HepG2 (cell line): ENCODE measurements around the gene OXGR1. TPM values are rescaled to one million over a fixed set of nuclear protein-coding genes. Genes with fewer than 3 reads are reported as not detected.

Source experiments
- ATAC-seq: fragments of 200-7000 bp; cut with Tn5 transposase; 3 replicates; pipeline ENCODE4 v1.9.1; 2020; ENCODE audit warnings: mild to moderate bottlenecking, moderate library complexity
- BruUV-seq: library from RNA; stranded (reverse); fragments of 400-500 nt; replicated peaks from 2 replicates; lab custom pipeline; 2021; lab: Mats Ljungman, UMichigan
- CTCF ChIA-PET: fragments of 300-600 bp; formaldehyde crosslinking; extraction: SDS; loops from one replicate; lab custom pipeline; 2021; ENCODE audit warnings: low total read pairs, inconsistent platforms, low intra/inter-chr PET ratio; lab: Yijun Ruan, JAX
- POLR2A ChIA-PET: fragments of 350-600 bp; sonication (Branson Sonifier 250); formaldehyde crosslinking; loops from one replicate; lab custom pipeline; 2020; ENCODE audit warnings: antibody characterized with exemption, inconsistent platforms; lab: Yijun Ruan, JAX
- DNase-seq: peaks from one replicate; pipeline ENCODE4 v3.0.0-alpha.2; 2015; ENCODE audit warnings: low spot score
- FAIRE-seq: peaks from 3 replicates; lab custom pipeline; 2011; peaks lifted over from hg19 to GRCh38; lab: Jason Lieb, UNC
- H2AFZ ChIP-seq: one replicate; pipeline ENCODE4 v1.6.1; 2011; ENCODE audit warnings: low read length, inconsistent platforms
- H3K27ac ChIP-seq: fragments of 300-600 bp; 3 replicates; pipeline ENCODE4 v1.8.0; 2011; ENCODE audit warnings: mixed run types, mild to moderate bottlenecking, mixed read lengths, low read length, inconsistent platforms; ENCODE audit not compliant: insufficient read depth; ENCODE audit errors: extremely low read length
- H3K27me3 ChIP-seq, 2 experiments: fragments of 200-600 bp in 1 of 2; 2 replicates in 1 of 2; 3 replicates in 1 of 2; pipeline versions ENCODE4 v1.6.0 to v1.8.0; 2011; ENCODE audit warnings: low read length in 2 of 2, mild to moderate bottlenecking in 2 of 2, moderate library complexity in 2 of 2, inconsistent platforms in 1 of 2; ENCODE audit not compliant: insufficient read depth in 2 of 2, control insufficient read depth in 1 of 2
- H3K36me3 ChIP-seq, 2 experiments: fragments of 200-600 bp in 1 of 2; replicated peaks in 1 of 2; 2 replicates in 1 of 2; 3 replicates in 1 of 2; pipeline versions ENCODE4 v1.5.1 to v1.8.0; 2011; ENCODE audit warnings: low read length in 2 of 2, inconsistent platforms in 1 of 2; ENCODE audit not compliant: insufficient read depth in 2 of 2, control insufficient read depth in 1 of 2
- H3K4me1 ChIP-seq: 2 replicates; pipeline ENCODE4 v1.5.1; 2012; ENCODE audit warnings: low read length, inconsistent platforms; ENCODE audit not compliant: insufficient read depth
- H3K4me2 ChIP-seq: 2 replicates; pipeline ENCODE4 v1.6.0; 2011; ENCODE audit warnings: low read depth, low read length, inconsistent platforms
- H3K4me3 ChIP-seq, 3 experiments: fragments of 200-600 bp in 1 of 3; sonication (generic), shearing (Covaris generic) in 1 of 3; replicated peaks in 1 of 3; 2 replicates each; pipeline ENCODE4 v1.5.1; 2011 to 2016; ENCODE audit warnings: low read length in 3 of 3, inconsistent platforms in 2 of 3, low read depth in 2 of 3, mild to moderate bottlenecking in 2 of 3, control low read depth in 1 of 3, mixed read lengths in 1 of 3; ENCODE audit not compliant: insufficient read depth in 1 of 3
- H3K79me2 ChIP-seq: one replicate; pipeline ENCODE4 v1.6.1; 2011; ENCODE audit warnings: low read length, inconsistent platforms; ENCODE audit not compliant: insufficient read depth
- H3K9ac ChIP-seq: 2 replicates; pipeline ENCODE4 v1.6.0; 2011; ENCODE audit warnings: mild to moderate bottlenecking, low read depth, low read length, inconsistent platforms; ENCODE audit not compliant: insufficient read depth
- H3K9me3 ChIP-seq: 2 replicates; pipeline ENCODE4 v1.5.1; 2012; ENCODE audit warnings: mild to moderate bottlenecking, low read length
- H4K20me1 ChIP-seq: 2 replicates; pipeline ENCODE4 v1.6.0; 2011; ENCODE audit warnings: inconsistent platforms, mild to moderate bottlenecking, low read length, moderate library complexity; ENCODE audit not compliant: insufficient read depth
- E2F1 ChIP-seq: sonication (generic); formaldehyde crosslinking; IDR thresholded peaks from 2 replicates; pipeline ENCODE4 v1.5.0; 2020; ENCODE audit warnings: missing genetic modification reagents
- JUND ChIP-seq: sonication (generic); formaldehyde crosslinking; IDR thresholded peaks from 2 replicates; pipeline ENCODE4 v1.8.0; 2022; ENCODE audit warnings: mild to moderate bottlenecking, missing genetic modification reagents
- KLF9 ChIP-seq: IDR thresholded peaks from 2 replicates; pipeline ENCODE4 v1.6.1; 2016; ENCODE audit warnings: low read depth
- MBD4 ChIP-seq: IDR thresholded peaks from 2 replicates; pipeline ENCODE4 v1.6.1; 2012; ENCODE audit warnings: low read length, inconsistent platforms, borderline replicate concordance
- RARG ChIP-seq: sonication (generic); formaldehyde crosslinking; IDR thresholded peaks from 2 replicates; pipeline ENCODE4 v1.4.0; 2020; ENCODE audit warnings: low read depth, mild to moderate bottlenecking, missing genetic modification reagents
- SIN3B ChIP-seq: fragments of 150-350 bp; IDR thresholded peaks from 2 replicates; pipeline ENCODE4 v1.6.1; 2014; ENCODE audit warnings: low read length
- TFAP4 ChIP-seq: sonication (generic); IDR thresholded peaks from 2 replicates; pipeline ENCODE4 v1.6.1; 2016; ENCODE audit warnings: low read depth, borderline replicate concordance
- ZNF121 ChIP-seq: sonication (generic); formaldehyde crosslinking; IDR thresholded peaks from 2 replicates; pipeline ENCODE4 v1.5.0; 2020; ENCODE audit warnings: mild to moderate bottlenecking, missing genetic modification reagents
- ZNF138 ChIP-seq: sonication (generic); formaldehyde crosslinking; IDR thresholded peaks from 2 replicates; pipeline ENCODE4 v1.5.0; 2020; ENCODE audit warnings: mild to moderate bottlenecking, low read depth, missing genetic modification reagents
- ZNF263 ChIP-seq: sonication (generic); formaldehyde crosslinking; IDR thresholded peaks from 2 replicates; pipeline ENCODE4 v1.4.0; 2020; ENCODE audit warnings: missing genetic modification reagents
- WGBS: methylation state at CpG from one replicate; pipeline ENCODE4 v1.1.6; 2017; ENCODE audit warnings: low lambda C conversion rate; 5-methylcytosine and 5-hydroxymethylcytosine counted together
- in situ Hi-C: cut with HindIII; loops from 2 replicates; pipeline ENCODE4 v1.10.0; 2017; ENCODE audit warnings: low pct_unique_long_range_greater_than_20kb; ENCODE audit not compliant: extremely low pct_ligation_motif_present
- intact Hi-C: fragments of 100-400 bp; cut with micrococcal nuclease; formaldehyde crosslinking; loops from one replicate; pipeline ENCODE4 v1.10.0; 2022; ENCODE audit not compliant: unreplicated experiment
- polyA plus RNA-seq, 8 experiments: library from polyadenylated mRNA; depleted of rRNA in 3 of 8; stranded (reverse) in 7 of 8; unstranded in 1 of 8; fragments of >200 nt; fragmentation: Illumina TruSeq in 4 of 8; extraction: Trizol in 4 of 8; gene quantifications; 2 replicates each; pipeline versions ENCODE4 v1.2.1 to v1.2.3, GENCODE V29; 2011 to 2016; ENCODE audit warnings: low read depth in 4 of 8, missing spikeins in 1 of 8, mixed read lengths in 1 of 8; ENCODE audit not compliant: insufficient read depth in 1 of 8
- total RNA-seq, 5 experiments: library from RNA; depleted of rRNA; stranded (reverse); fragments of >200 nt; fragmentation: Illumina TruSeq; extraction: Trizol; gene quantifications; 2 replicates each; pipeline ENCODE4 v1.2.3, GENCODE V29; 2016; ENCODE audit warnings: low read depth in 1 of 5
- TF ChIP-seq, protein P1 (sequence below): sonication (generic); formaldehyde crosslinking; IDR thresholded peaks from 2 replicates; pipeline ENCODE4 v1.4.0; 2020; ENCODE audit warnings: mild to moderate bottlenecking, missing genetic modification reagents
- TF ChIP-seq, protein P2 (sequence below): sonication (generic); formaldehyde crosslinking; IDR thresholded peaks from 2 replicates; pipeline ENCODE4 v1.5.1; 2020; ENCODE audit warnings: missing genetic modification reagents, mild to moderate bottlenecking, borderline replicate concordance
- TF ChIP-seq, protein P3 (sequence below): sonication (generic); formaldehyde crosslinking; IDR thresholded peaks from 2 replicates; pipeline ENCODE4 v1.8.1; 2023; ENCODE audit warnings: mild to moderate bottlenecking, inconsistent platforms, moderate library complexity, missing genetic modification reagents, borderline replicate concordance

Gene OXGR1
- total and polyA plus RNA-seq, 2 of the 13 experiments (the other 11 are each of a cell fraction or from before 2014, with no cell fraction given) = not detected

- ATAC-seq (no peak), FAIRE-seq (no peak), DNase-seq (no peak)
- Histone ChIP-seq H4K20me1 (no peaks in the 10 kb centered on the region), H3K27me3 (no peaks in the 10 kb centered on the region; a peak in 2 of 5 replicates), H3K36me3 (no peaks in the 10 kb centered on the region), H3K4me3 (no peak overlapping the region), H3K4me2 (no peak overlapping the region), H3K9me3 (no peaks in the 10 kb centered on the region), H3K9ac (no peak overlapping the region), H3K27ac (no peak overlapping the region), H3K4me1 (0 out of 2 replicates have a peak, but pooled peaks cover 7% of the 10 kb centered on the region), H2AFZ (no peak overlapping the region), H3K79me2 (no peaks in the 10 kb centered on the region)
- intact Hi-C loops (no loop called here), in situ Hi-C loops (loop anchor here (10.0 to 25.0 kb wide), 3 partner anchors 823 to 1781 kb away; no protein-coding TSS in a partner anchor)
- CTCF ChIA-PET = interaction anchor here (1.8 to 2.3 kb wide), 2 partner anchors 145 to 948 kb away, joined by 9 to 15 read pairs; no protein-coding TSS in a partner anchor
- no TSS peak for BruUV-seq
- POLR2A ChIA-PET = no interaction called here
- WGBS = 0% methylated on average over 2 of the region's 2 CpGs
- TF ChIP-seq E2F1 (CRISPR knock-in tag) (no peak), ZNF263 (no peak), SIN3B (no peak), RARG (CRISPR knock-in tag) (no peak), ZNF138 (CRISPR knock-in tag) (no peak), JUND (CRISPR knock-in tag) (no peak), MBD4 (no peak), ZNF121 (CRISPR knock-in tag) (no peak), KLF9 (CRISPR knock-in tag) (no peak), TFAP4 (no peak)
- TF ChIP-seq, protein P1, sequence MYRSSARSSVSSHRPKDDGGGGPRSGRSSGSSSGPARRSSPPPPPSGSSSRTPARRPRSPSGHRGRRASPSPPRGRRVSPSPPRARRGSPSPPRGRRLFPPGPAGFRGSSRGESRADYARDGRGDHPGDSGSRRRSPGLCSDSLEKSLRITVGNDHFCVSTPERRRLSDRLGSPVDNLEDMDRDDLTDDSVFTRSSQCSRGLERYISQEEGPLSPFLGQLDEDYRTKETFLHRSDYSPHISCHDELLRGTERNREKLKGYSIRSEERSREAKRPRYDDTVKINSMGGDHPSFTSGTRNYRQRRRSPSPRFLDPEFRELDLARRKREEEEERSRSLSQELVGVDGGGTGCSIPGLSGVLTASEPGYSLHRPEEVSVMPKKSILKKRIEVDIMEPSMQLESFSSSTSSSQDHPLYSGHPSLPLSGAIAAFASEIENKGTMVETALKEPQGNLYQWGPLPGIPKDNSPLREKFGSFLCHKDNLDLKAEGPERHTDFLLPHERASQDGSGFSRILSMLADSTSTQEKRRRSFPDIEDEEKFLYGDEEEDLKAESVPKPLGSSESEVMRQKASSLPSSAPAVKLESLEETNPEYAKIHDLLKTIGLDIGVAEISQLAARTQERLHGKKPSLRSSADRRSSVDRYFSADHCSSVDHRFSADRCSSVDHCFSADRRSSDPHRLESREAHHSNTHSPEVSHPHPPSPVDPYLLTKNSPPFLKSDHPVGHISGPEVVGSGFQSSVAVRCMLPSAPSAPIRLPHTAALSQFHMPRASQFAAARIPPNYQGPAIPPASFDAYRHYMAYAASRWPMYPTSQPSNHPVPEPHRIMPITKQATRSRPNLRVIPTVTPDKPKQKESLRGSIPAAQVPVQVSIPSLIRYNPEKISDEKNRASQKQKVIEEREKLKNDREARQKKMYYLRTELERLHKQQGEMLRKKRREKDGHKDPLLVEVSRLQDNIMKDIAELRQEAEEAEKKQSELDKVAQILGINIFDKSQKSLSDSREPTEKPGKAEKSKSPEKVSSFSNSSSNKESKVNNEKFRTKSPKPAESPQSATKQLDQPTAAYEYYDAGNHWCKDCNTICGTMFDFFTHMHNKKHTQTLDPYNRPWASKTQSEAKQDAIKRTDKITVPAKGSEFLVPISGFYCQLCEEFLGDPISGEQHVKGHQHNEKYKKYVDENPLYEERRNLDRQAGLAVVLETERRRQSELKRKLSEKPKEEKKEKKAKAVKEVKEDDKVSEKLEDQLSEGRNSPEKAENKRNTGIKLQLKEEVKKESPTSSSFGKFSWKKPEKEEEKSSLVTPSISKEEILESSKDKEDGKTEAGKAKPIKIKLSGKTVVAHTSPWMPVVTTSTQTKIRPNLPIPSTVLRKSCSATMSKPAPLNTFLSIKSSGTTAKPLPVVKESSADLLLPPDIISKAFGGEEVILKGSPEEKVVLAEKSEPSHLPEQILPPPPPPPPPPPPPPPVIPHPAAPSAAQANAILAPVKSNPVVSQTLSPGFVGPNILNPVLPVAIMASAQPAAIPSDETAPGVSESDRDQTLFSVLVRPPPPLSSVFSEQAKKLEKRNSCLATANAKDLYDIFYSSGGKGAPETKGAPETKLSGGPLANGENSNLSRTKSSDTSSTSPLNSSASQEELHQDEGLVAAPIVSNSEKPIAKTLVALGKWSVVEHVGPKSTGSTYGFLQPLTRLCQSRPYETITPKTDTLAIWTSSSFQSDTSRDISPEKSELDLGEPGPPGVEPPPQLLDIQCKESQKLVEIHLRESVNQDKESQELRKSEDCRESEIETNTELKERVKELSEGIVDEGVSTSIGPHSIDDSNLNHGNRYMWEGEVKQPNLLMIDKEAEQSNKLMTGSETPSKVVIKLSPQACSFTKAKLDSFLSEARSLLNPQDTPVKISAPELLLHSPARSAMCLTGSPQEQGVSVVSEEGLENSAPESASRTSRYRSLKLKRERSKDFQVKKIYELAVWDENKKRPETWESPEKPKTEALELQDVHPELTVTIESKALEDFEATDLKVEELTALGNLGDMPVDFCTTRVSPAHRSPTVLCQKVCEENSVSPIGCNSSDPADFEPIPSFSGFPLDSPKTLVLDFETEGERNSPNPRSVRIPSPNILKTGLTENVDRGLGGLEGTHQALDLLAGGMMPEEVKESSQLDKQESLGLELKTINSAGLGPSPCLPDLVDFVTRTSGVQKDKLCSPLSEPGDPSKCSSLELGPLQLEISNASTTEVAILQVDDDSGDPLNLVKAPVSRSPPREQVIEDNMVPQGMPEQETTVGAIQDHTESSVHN = no peak
- TF ChIP-seq, protein P2, sequence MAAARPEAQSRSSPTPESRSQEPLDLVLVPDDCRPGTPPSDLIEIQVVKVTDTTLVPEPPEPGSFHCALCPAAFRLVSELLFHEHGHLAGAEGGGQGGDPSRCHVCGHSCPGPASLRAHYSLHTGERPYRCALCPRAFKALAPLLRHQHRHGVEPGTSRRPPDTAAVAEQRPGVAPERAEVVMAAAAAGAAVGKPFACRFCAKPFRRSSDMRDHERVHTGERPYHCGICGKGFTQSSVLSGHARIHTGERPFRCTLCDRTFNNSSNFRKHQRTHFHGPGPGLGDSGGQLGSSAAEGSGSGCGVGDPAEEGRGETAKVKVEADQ (CRISPR knock-in tag) = no peak
- TF ChIP-seq, protein P3, sequence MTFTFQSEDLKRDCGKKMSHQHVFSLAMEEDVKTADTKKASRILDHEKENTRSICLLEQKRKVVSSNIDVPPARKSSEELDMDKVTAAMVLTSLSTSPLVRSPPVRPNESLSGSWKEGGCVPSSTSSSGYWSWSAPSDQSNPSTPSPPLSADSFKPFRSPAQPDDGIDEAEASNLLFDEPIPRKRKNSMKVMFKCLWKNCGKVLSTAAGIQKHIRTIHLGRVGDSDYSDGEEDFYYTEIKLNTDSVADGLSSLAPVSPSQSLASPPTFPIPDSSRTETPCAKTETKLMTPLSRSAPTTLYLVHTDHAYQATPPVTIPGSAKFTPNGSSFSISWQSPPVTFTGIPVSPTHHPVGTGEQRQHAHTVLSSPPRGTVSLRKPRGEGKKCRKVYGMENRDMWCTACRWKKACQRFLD (CRISPR knock-in tag) = no peak
Observed at GRCh38 chr13:96968027-96968426, 26.2 kb downstream of the OXGR1 start.
